T-helper 1 cell treated with Interleukin-12 subunit alpha and Interleukin-12 subunit beta and Interleukin-4 antibody, amounts not matched to agents 30 μg/mL and 1 μg/mL, for 36 hours (primary cell): ENCODE results near the gene PDGFB.

Experiments used
- H3K27ac Mint-ChIP-seq: one replicate; pipeline ENCODE4 v1.8.0; 2021; ENCODE audit warnings: mild to moderate bottlenecking, mixed read lengths
- H3K27me3 Mint-ChIP-seq: one replicate; pipeline ENCODE4 v1.8.0; 2021; ENCODE audit warnings: low read depth, mixed read lengths
- H3K36me3 Mint-ChIP-seq: one replicate; pipeline ENCODE4 v1.8.0; 2021; ENCODE audit warnings: low read depth, mixed read lengths
- H3K4me1 Mint-ChIP-seq: one replicate; pipeline ENCODE4 v1.8.0; 2021; ENCODE audit warnings: low read depth, mixed read lengths
- H3K4me3 Mint-ChIP-seq: one replicate; pipeline ENCODE4 v1.8.0; 2021; ENCODE audit warnings: mild to moderate bottlenecking, moderate library complexity, mixed read lengths
- H3K9me3 Mint-ChIP-seq: one replicate; pipeline ENCODE4 v1.8.0; 2021; ENCODE audit warnings: mixed read lengths

Gene PDGFB

GRCh38 chr22:39242595-39243438 lies 2.0 kb downstream of the PDGFB start:
- Mint-ChIP-seq H3K27me3 (peaks cover 80% of the 10 kb centered on the region), H3K4me3 (peak overlapping the region; percentile 65), H3K27ac (no peak overlapping the region), H3K4me1 (peaks cover 28% of the 10 kb centered on the region), H3K9me3 (no peaks in the 10 kb centered on the region), H3K36me3 (peaks cover 7% of the 10 kb centered on the region)

GRCh38 chr22:39241794-39242594 lies 2.8 kb downstream of the PDGFB start:
- Mint-ChIP-seq H3K36me3 (peaks cover 7% of the 10 kb centered on the region), H3K9me3 (no peaks in the 10 kb centered on the region), H3K27ac (peak overlapping the region; percentile 80), H3K27me3 (peaks cover 82% of the 10 kb centered on the region), H3K4me3 (peak overlapping the region; percentile 77), H3K4me1 (peaks cover 32% of the 10 kb centered on the region)

- peak overlapping the region; percentile 80 for H3K27ac Mint-ChIP-seq
- peaks cover 82% of the 10 kb centered on the region for H3K27me3 Mint-ChIP-seq
- no peaks in the 10 kb centered on the region for H3K9me3 Mint-ChIP-seq
- H3K36me3 Mint-ChIP-seq = peaks cover 7% of the 10 kb centered on the region
- peak overlapping the region; percentile 77 for H3K4me3 Mint-ChIP-seq
- H3K4me1 Mint-ChIP-seq = peaks cover 40% of the 10 kb centered on the region
Measured at GRCh38 chr22:39240831-39241793, 3.7 kb downstream of the PDGFB start.

GRCh38 chr22:39239561-39240423 lies 5.0 kb downstream of the PDGFB start:
- H3K4me1 Mint-ChIP-seq = peaks cover 40% of the 10 kb centered on the region
- H3K27ac Mint-ChIP-seq = no peak overlapping the region
- H3K36me3 Mint-ChIP-seq = peaks cover 5% of the 10 kb centered on the region
- peaks cover 79% of the 10 kb centered on the region for H3K27me3 Mint-ChIP-seq
- peak overlapping the region; percentile 28 for H3K4me3 Mint-ChIP-seq
- H3K9me3 Mint-ChIP-seq = no peaks in the 10 kb centered on the region

GRCh38 chr22:39238966-39239505 lies 5.7 kb downstream of the PDGFB start:
- no peaks in the 10 kb centered on the region for H3K9me3 Mint-ChIP-seq
- no peak overlapping the region for H3K4me3 Mint-ChIP-seq
- peaks cover 38% of the 10 kb centered on the region for H3K4me1 Mint-ChIP-seq
- peaks cover 5% of the 10 kb centered on the region for H3K36me3 Mint-ChIP-seq
- no peak overlapping the region for H3K27ac Mint-ChIP-seq
- peaks cover 81% of the 10 kb centered on the region for H3K27me3 Mint-ChIP-seq

- peaks cover 5% of the 10 kb centered on the region for H3K36me3 Mint-ChIP-seq
- no peaks in the 10 kb centered on the region for H3K9me3 Mint-ChIP-seq
- H3K27me3 Mint-ChIP-seq = peaks cover 81% of the 10 kb centered on the region
- peaks cover 36% of the 10 kb centered on the region for H3K4me1 Mint-ChIP-seq
- H3K27ac Mint-ChIP-seq = no peak overlapping the region
- no peak overlapping the region for H3K4me3 Mint-ChIP-seq
Measured at GRCh38 chr22:39238561-39238960, 6.2 kb downstream of the PDGFB start.

- H3K4me1 Mint-ChIP-seq = peaks cover 35% of the 10 kb centered on the region
- no peak overlapping the region for H3K4me3 Mint-ChIP-seq
- no peak overlapping the region for H3K27ac Mint-ChIP-seq
- H3K27me3 Mint-ChIP-seq = peaks cover 82% of the 10 kb centered on the region
- H3K9me3 Mint-ChIP-seq = no peaks in the 10 kb centered on the region
- H3K36me3 Mint-ChIP-seq = peaks cover 5% of the 10 kb centered on the region
Measured at GRCh38 chr22:39238101-39238466, 6.7 kb downstream of the PDGFB start.

- H3K4me1 Mint-ChIP-seq = peaks cover 32% of the 10 kb centered on the region
- no peak overlapping the region for H3K4me3 Mint-ChIP-seq
- H3K27me3 Mint-ChIP-seq = peaks cover 81% of the 10 kb centered on the region
- H3K36me3 Mint-ChIP-seq = peaks cover 5% of the 10 kb centered on the region
- H3K27ac Mint-ChIP-seq = no peak overlapping the region
- no peaks in the 10 kb centered on the region for H3K9me3 Mint-ChIP-seq
Measured at GRCh38 chr22:39237318-39238100, 7.3 kb downstream of the PDGFB start.

GRCh38 chr22:39236321-39237317 lies 8.2 kb downstream of the PDGFB start:
- Mint-ChIP-seq H3K27me3 (peaks cover 82% of the 10 kb centered on the region), H3K4me3 (peak overlapping the region; percentile 50), H3K9me3 (no peaks in the 10 kb centered on the region), H3K36me3 (peaks cover 3% of the 10 kb centered on the region), H3K27ac (no peak overlapping the region), H3K4me1 (peaks cover 30% of the 10 kb centered on the region)

GRCh38 chr22:39234867-39235687 lies 9.7 kb downstream of the PDGFB start:
- Mint-ChIP-seq H3K27me3 (peaks cover 75% of the 10 kb centered on the region), H3K9me3 (no peaks in the 10 kb centered on the region), H3K4me1 (peaks cover 15% of the 10 kb centered on the region), H3K4me3 (no peak overlapping the region), H3K27ac (no peak overlapping the region), H3K36me3 (no peaks in the 10 kb centered on the region)

GRCh38 chr22:39234472-39234787 lies 10.4 kb downstream of the PDGFB start:
- Mint-ChIP-seq H3K27me3 (peaks cover 74% of the 10 kb centered on the region), H3K27ac (no peak overlapping the region), H3K4me3 (no peak overlapping the region), H3K36me3 (no peaks in the 10 kb centered on the region), H3K9me3 (no peaks in the 10 kb centered on the region), H3K4me1 (peaks cover 14% of the 10 kb centered on the region)
